Ishikawa (cell line): ENCODE data around the gene OXGR1.

Experiments
- CEBPB ChIP-seq: IDR thresholded peaks from 2 replicates; pipeline ENCODE4 v1.6.1; 2012
- CREB1 ChIP-seq: IDR thresholded peaks from 2 replicates; pipeline ENCODE4 v1.6.1; 2012; ENCODE audit warnings: low read depth
- EGR1 ChIP-seq: IDR thresholded peaks from 2 replicates; pipeline ENCODE4 v1.6.1; 2012
- EP300 ChIP-seq: IDR thresholded peaks from 2 replicates; pipeline ENCODE4 v1.6.1; 2012; ENCODE audit warnings: borderline replicate concordance
- FOXM1 ChIP-seq: IDR thresholded peaks from 2 replicates; pipeline ENCODE4 v1.6.1; 2012; ENCODE audit warnings: low read depth, borderline replicate concordance
- MAX ChIP-seq: IDR thresholded peaks from 2 replicates; pipeline ENCODE4 v1.6.1; 2012
- NFIC ChIP-seq: IDR thresholded peaks from 2 replicates; pipeline ENCODE4 v1.6.1; 2012
- RAD21 ChIP-seq: IDR thresholded peaks from 2 replicates; pipeline ENCODE4 v1.6.1; 2012; ENCODE audit warnings: low read depth
- REST ChIP-seq: IDR thresholded peaks from 2 replicates; pipeline ENCODE4 v1.6.1; 2012; ENCODE audit warnings: low read depth, mild to moderate bottlenecking
- TAF1 ChIP-seq: IDR thresholded peaks from 2 replicates; pipeline ENCODE4 v1.6.1; 2012; ENCODE audit warnings: low read depth, mild to moderate bottlenecking
- TCF12 ChIP-seq: IDR thresholded peaks from 2 replicates; pipeline ENCODE4 v1.6.1; 2012; ENCODE audit warnings: low read depth
- TEAD4 ChIP-seq: IDR thresholded peaks from 2 replicates; pipeline ENCODE4 v1.6.1; 2012
- USF1 ChIP-seq: IDR thresholded peaks from 2 replicates; pipeline ENCODE4 v1.6.1; 2012
- YY1 ChIP-seq: IDR thresholded peaks from 2 replicates; pipeline ENCODE4 v1.6.1; 2012; ENCODE audit warnings: low read depth
- ZBTB7A ChIP-seq: IDR thresholded peaks from 2 replicates; pipeline ENCODE4 v1.6.1; 2012; ENCODE audit warnings: low read depth

OXGR1 gene

GRCh38 chr13:96994017-96994857, at the start of gene OXGR1:
OXGR1 (minus strand) TSS chr13:96994476; CDS start chr13:96987759, 6,717 bp downstream.
- TF ChIP-seq EGR1 (0 out of 2 replicates have a peak, but pooled peaks have one; percentile 6), TAF1 (no peak)

GRCh38 chr13:97043302-97043701, 49.0 kb upstream of the OXGR1 start:
- no peak for TF ChIP-seq FOXM1
- TF ChIP-seq TAF1: no peak
- no peak for TF ChIP-seq EP300
- no peak for TF ChIP-seq RAD21
- no peak for TF ChIP-seq YY1
- TF ChIP-seq REST: no peak
- no peak for TF ChIP-seq USF1
- no peak for TF ChIP-seq MAX
- TF ChIP-seq CEBPB: no peak
- TF ChIP-seq NFIC: no peak
- TF ChIP-seq TCF12: no peak
- no peak for TF ChIP-seq TEAD4
- TF ChIP-seq EGR1: no peak

GRCh38 chr13:97030705-97031452, 36.6 kb upstream of the OXGR1 start:
- TF ChIP-seq ZBTB7A (no peak), EGR1 (no peak), TAF1 (no peak), CREB1 (no peak), RAD21 (peak; percentile 47; the same call in 1 of the 2 replicates), USF1 (no peak)

- no peak for TF ChIP-seq CEBPB
- TF ChIP-seq RAD21: peak; percentile 72
These were observed 34.4 kb upstream of the OXGR1 start for GRCh38 chr13:97028441-97029299.

- TF ChIP-seq USF1 (no peak), TAF1 (no peak), MAX (no peak), NFIC (no peak), EGR1 (no peak), CEBPB (no peak), RAD21 (no peak), TCF12 (no peak), REST (no peak), TEAD4 (no peak), ZBTB7A (no peak), YY1 (no peak), CREB1 (no peak), FOXM1 (no peak), EP300 (no peak)
These were observed 32.9 kb upstream of the OXGR1 start for GRCh38 chr13:97027162-97027554.
